ENCODE measurements around the gene TMEM139.

TMEM139 gene

GRCh38 chr7:143329471-143330170, 44.9 kb downstream of the TMEM139 start:
- no peak for DNase-seq

GRCh38 chr7:143331179-143331801, 46.5 kb downstream of the TMEM139 start:
- DNase-seq = no peak

GRCh38 chr7:143334244-143334643, 49.5 kb downstream of the TMEM139 start:
- no peak for DNase-seq

- DNase-seq = no peak
These were observed 52.5 kb downstream of the TMEM139 start for GRCh38 chr7:143337216-143337615.

Measured in femur (tissue), 1 donor.